NCI-H510A treated with DMSO at 0.1 percent for 48 hours (cell line): ENCODE data around the gene ECI1.
"Not testable (repeated sequence)": the region's sequence is repeated elsewhere in the genome, so short reads cannot be mapped to it uniquely, and the experiment has no call there.

Source experiments
- DNase-seq: peaks from one replicate; lab custom pipeline; 2025; lab: John Stamatoyannopoulos, UW

The ECI1 gene

GRCh38 chr16:2210386-2211365 is 40.7 kb downstream of the ECI1 start, which contains the start of gene BRICD5:
BRICD5 (minus strand) TSS chr16:2210863; CDS start chr16:2210833, 30 bp downstream.
- no peak for DNase-seq

- no peak for DNase-seq
Measured at GRCh38 chr16:2210009-2210332, 41.4 kb downstream of the ECI1 start.

GRCh38 chr16:2209258-2210008 is 42.0 kb downstream of the ECI1 start:
- DNase-seq: no peak

- DNase-seq: no peak
Measured at GRCh38 chr16:2208772-2209171, 42.6 kb downstream of the ECI1 start.

GRCh38 chr16:2208308-2208707 is 43.1 kb downstream of the ECI1 start:
- DNase-seq: no peak

GRCh38 chr16:2207872-2208271 is 43.5 kb downstream of the ECI1 start:
- no peak for DNase-seq

- no peak for DNase-seq
Measured at GRCh38 chr16:2206780-2207433, 44.5 kb downstream of the ECI1 start.

GRCh38 chr16:2206420-2206779 is 45.0 kb downstream of the ECI1 start:
- DNase-seq: no peak

- DNase-seq: no peak
Measured at GRCh38 chr16:2205967-2206313, 45.4 kb downstream of the ECI1 start.

- peak; percentile 64 for DNase-seq
Measured at GRCh38 chr16:2205104-2205966, 46.1 kb downstream of the ECI1 start, which contains the start of gene MLST8. MLST8 (plus strand) TSS chr16:2205454; CDS start chr16:2206086, 632 bp downstream.

- no peak for DNase-seq
Measured at GRCh38 chr16:2204416-2205103, 46.8 kb downstream of the ECI1 start.

- not testable (repeated sequence) for DNase-seq
Measured at GRCh38 chr16:2203119-2203688, 48.2 kb downstream of the ECI1 start.

- no peak for DNase-seq
Measured at GRCh38 chr16:2200313-2200712, 51.1 kb downstream of the ECI1 start.

- no peak for DNase-seq
Measured at GRCh38 chr16:2199621-2200139, 51.7 kb downstream of the ECI1 start.

GRCh38 chr16:2199095-2199494 is 52.3 kb downstream of the ECI1 start:
- no peak for DNase-seq

GRCh38 chr16:2198283-2198682 is 53.1 kb downstream of the ECI1 start:
- no peak for DNase-seq

- no peak for DNase-seq
Measured at GRCh38 chr16:2197765-2198164, 53.6 kb downstream of the ECI1 start.

- DNase-seq: no peak
Measured at GRCh38 chr16:2196981-2197511, 54.3 kb downstream of the ECI1 start.

GRCh38 chr16:2196162-2196980 is 55.0 kb downstream of the ECI1 start, which contains the start of gene CASKIN1:
CASKIN1 (minus strand) TSS chr16:2196605; CDS start chr16:2196432, 173 bp downstream.
- DNase-seq: no peak
